HG03064 (cell line): ENCODE data around the gene PLEKHG5.

Experiments
- ATAC-seq: cut with Tn5 transposase; IDR thresholded peaks from one replicate; pipeline ENCODE4 v1.9.1; 2021; ENCODE audit warnings: low read depth; ENCODE audit not compliant: unreplicated experiment

Gene PLEKHG5

GRCh38 chr1:6477039-6477820 is 14.2 kb downstream of the PLEKHG5 start:
- no peak for ATAC-seq

- ATAC-seq: no peak
These were observed 15.0 kb downstream of the PLEKHG5 start for GRCh38 chr1:6476483-6476882.

- ATAC-seq: no peak
These were observed 15.9 kb downstream of the PLEKHG5 start for GRCh38 chr1:6475381-6476133.

- no peak for ATAC-seq
These were observed 16.6 kb downstream of the PLEKHG5 start for GRCh38 chr1:6474815-6475282.

- ATAC-seq: no peak
These were observed 17.3 kb downstream of the PLEKHG5 start for GRCh38 chr1:6473974-6474814.

- no peak for ATAC-seq
These were observed 18.3 kb downstream of the PLEKHG5 start for GRCh38 chr1:6473156-6473555.

GRCh38 chr1:6472391-6472790 is 19.1 kb downstream of the PLEKHG5 start:
- ATAC-seq: no peak

- no peak for ATAC-seq
These were observed 19.5 kb downstream of the PLEKHG5 start for GRCh38 chr1:6471970-6472368.

GRCh38 chr1:6471086-6471969 is 20.1 kb downstream of the PLEKHG5 start:
- no peak for ATAC-seq

- no peak for ATAC-seq
These were observed 21.1 kb downstream of the PLEKHG5 start for GRCh38 chr1:6470132-6471085.

- no peak for ATAC-seq
These were observed 22.6 kb downstream of the PLEKHG5 start for GRCh38 chr1:6468729-6469461.

GRCh38 chr1:6467744-6468688 is 23.5 kb downstream of the PLEKHG5 start:
- ATAC-seq: no peak

GRCh38 chr1:6467224-6467623 is 24.2 kb downstream of the PLEKHG5 start:
- no peak for ATAC-seq

- no peak for ATAC-seq
These were observed 24.7 kb downstream of the PLEKHG5 start for GRCh38 chr1:6466751-6467150.

GRCh38 chr1:6466023-6466422 is 25.4 kb downstream of the PLEKHG5 start, which contains the start of gene TNFRSF25:
Gene TNFRSF25, minus strand, starts transcription at chr1:6466173. Its CDS starts 66 bp downstream, at chr1:6466107.
- no peak for ATAC-seq

- ATAC-seq: no peak
These were observed 25.9 kb downstream of the PLEKHG5 start for GRCh38 chr1:6465461-6466005.

- no peak for ATAC-seq
These were observed 26.6 kb downstream of the PLEKHG5 start for GRCh38 chr1:6464915-6465314.
